H9 (cell line): ENCODE measurements around the gene CATSPERE. TPM values are rescaled to one million over a fixed set of nuclear protein-coding genes. Genes with fewer than 3 reads are reported as not detected.

Source experiments
- DNase-seq: peaks from one replicate; pipeline ENCODE4 v3.0.0-alpha.2; 2017
- H2AFZ ChIP-seq: one replicate; pipeline ENCODE4 v1.6.1; 2013; ENCODE audit warnings: mild to moderate bottlenecking, low read length, control low read depth, moderate library complexity
- H2AK5ac ChIP-seq: 2 replicates; pipeline ENCODE4 v1.6.1; 2013; ENCODE audit warnings: low read length, control low read depth, mixed read lengths; ENCODE audit not compliant: insufficient read length
- H2BK120ac ChIP-seq: one replicate; pipeline ENCODE4 v1.6.1; 2013; ENCODE audit warnings: low read depth, mild to moderate bottlenecking, low read length, control low read depth, inconsistent platforms; ENCODE audit not compliant: poor library complexity, severe bottlenecking
- H2BK12ac ChIP-seq: 2 replicates; pipeline ENCODE4 v1.6.1; 2013; ENCODE audit warnings: low read length, control low read depth, mixed read lengths, low read depth; ENCODE audit not compliant: insufficient read length
- H2BK15ac ChIP-seq: 2 replicates; pipeline ENCODE4 v1.6.1; 2013; ENCODE audit warnings: low read depth, low read length, control low read depth
- H2BK20ac ChIP-seq: one replicate; pipeline ENCODE4 v1.6.1; 2013; ENCODE audit warnings: low read depth, mild to moderate bottlenecking, low read length, control low read depth, inconsistent platforms; ENCODE audit not compliant: poor library complexity, severe bottlenecking
- H2BK5ac ChIP-seq: 2 replicates; pipeline ENCODE4 v1.6.1; 2013; ENCODE audit warnings: low read length, control low read depth, mixed read lengths; ENCODE audit not compliant: insufficient read length
- H3K14ac ChIP-seq: 2 replicates; pipeline ENCODE4 v1.6.1; 2013; ENCODE audit warnings: low read length, control low read depth; ENCODE audit not compliant: insufficient read depth
- H3K18ac ChIP-seq: 2 replicates; pipeline ENCODE4 v1.6.1; 2013; ENCODE audit warnings: low read depth, mild to moderate bottlenecking, mixed read lengths, low read length, control low read depth; ENCODE audit not compliant: insufficient read length
- H3K23ac ChIP-seq: 2 replicates; pipeline ENCODE4 v1.6.1; 2013; ENCODE audit warnings: low read length, control low read depth, mixed read lengths, low read depth; ENCODE audit not compliant: insufficient read length
- H3K23me2 ChIP-seq: 2 replicates; pipeline ENCODE4 v1.6.1; 2013; ENCODE audit warnings: low read depth, mild to moderate bottlenecking, mixed read lengths, low read length, control low read depth; ENCODE audit not compliant: insufficient read length, poor library complexity, severe bottlenecking
- H3K27ac ChIP-seq: 2 replicates; pipeline ENCODE4 v1.5.1; 2013; ENCODE audit warnings: low read length, control low read depth, mixed read lengths, low read depth; ENCODE audit not compliant: insufficient read length
- H3K27me3 ChIP-seq: 2 replicates; pipeline ENCODE4 v1.6.1; 2013; ENCODE audit warnings: low read length, control low read depth, inconsistent platforms; ENCODE audit not compliant: insufficient read depth
- H3K4ac ChIP-seq: 2 replicates; pipeline ENCODE4 v1.6.1; 2013; ENCODE audit warnings: low read depth, mild to moderate bottlenecking, control low read depth, inconsistent platforms, low read length, moderate library complexity
- H3K4me1 ChIP-seq: 2 replicates; pipeline ENCODE4 v1.6.1; 2013; ENCODE audit warnings: low read length, control low read depth, inconsistent platforms; ENCODE audit not compliant: insufficient read depth
- H3K4me2 ChIP-seq: 2 replicates; pipeline ENCODE4 v1.6.1; 2013; ENCODE audit warnings: low read length, control low read depth, mixed read lengths; ENCODE audit not compliant: insufficient read length, insufficient read depth
- H3K56ac ChIP-seq: 2 replicates; pipeline ENCODE4 v1.6.1; 2013; ENCODE audit warnings: low read depth, mild to moderate bottlenecking, mixed read lengths, low read length, control low read depth; ENCODE audit not compliant: insufficient read length
- H3K79me1 ChIP-seq: 2 replicates; pipeline ENCODE4 v1.6.1; 2013; ENCODE audit warnings: low read depth, mild to moderate bottlenecking, moderate library complexity, low read length, control low read depth, inconsistent platforms; ENCODE audit not compliant: insufficient read depth, poor library complexity, severe bottlenecking
- H3K79me2 ChIP-seq: 2 replicates; pipeline ENCODE4 v1.6.1; 2013; ENCODE audit warnings: low read length, control low read depth, inconsistent platforms; ENCODE audit not compliant: insufficient read depth
- H3K9ac ChIP-seq: 2 replicates; pipeline ENCODE4 v1.6.1; 2013; ENCODE audit warnings: low read length, control low read depth, mixed read lengths; ENCODE audit not compliant: insufficient read length; ENCODE audit errors: extremely low read depth
- H3K9me3 ChIP-seq: one replicate; pipeline ENCODE4 v1.6.1; 2013; ENCODE audit warnings: low read depth, low read length, inconsistent platforms; ENCODE audit not compliant: control insufficient read depth
- H3T11ph ChIP-seq: one replicate; pipeline ENCODE4 v1.6.1; 2013; ENCODE audit warnings: mild to moderate bottlenecking, low read length, control low read depth, inconsistent platforms
- H4K20me1 ChIP-seq: one replicate; pipeline ENCODE4 v1.6.1; 2013; ENCODE audit not compliant: control insufficient read depth, insufficient read length, insufficient read depth
- H4K5ac ChIP-seq: 2 replicates; pipeline ENCODE4 v1.6.1; 2013; ENCODE audit warnings: low read depth, mild to moderate bottlenecking, mixed read lengths, low read length, control low read depth; ENCODE audit not compliant: insufficient read length
- H4K8ac ChIP-seq: replicated peaks from 2 replicates; pipeline ENCODE4 v1.6.1; 2013; ENCODE audit warnings: low read length, control low read depth, mixed read lengths, low read depth; ENCODE audit not compliant: insufficient read length
- H4K91ac ChIP-seq: 2 replicates; pipeline ENCODE4 v1.6.1; 2013; ENCODE audit warnings: low read depth, mild to moderate bottlenecking, moderate library complexity, mixed read lengths, low read length, control low read depth; ENCODE audit not compliant: insufficient read length
- H3K27ac Mint-ChIP-seq, 3 experiments: 2 replicates in 2 of 3; 3 replicates in 1 of 3; pipeline ENCODE4 v1.8.0; 2020 to 2021; ENCODE audit warnings: mixed read lengths in 3 of 3, mild to moderate bottlenecking in 1 of 3, moderate library complexity in 1 of 3
- H3K27me3 Mint-ChIP-seq: 2 replicates; pipeline ENCODE4 v1.8.0; 2021; ENCODE audit warnings: low read depth, mild to moderate bottlenecking, moderate library complexity, mixed read lengths
- H3K36me3 Mint-ChIP-seq, 3 experiments: 2 replicates in 2 of 3; 3 replicates in 1 of 3; pipeline ENCODE4 v1.8.0; 2020 to 2021; ENCODE audit warnings: low read depth in 3 of 3, mixed read lengths in 3 of 3; ENCODE audit not compliant: insufficient read depth in 1 of 3
- H3K4me1 Mint-ChIP-seq, 2 experiments: 2 replicates each; pipeline ENCODE4 v1.8.0; 2020; ENCODE audit warnings: mixed read lengths in 2 of 2
- H3K4me3 Mint-ChIP-seq, 2 experiments: 2 replicates in 1 of 2; 3 replicates in 1 of 2; pipeline ENCODE4 v1.8.0; 2020 to 2021; ENCODE audit warnings: mild to moderate bottlenecking in 2 of 2, mixed read lengths in 2 of 2, moderate library complexity in 1 of 2
- H3K9me3 Mint-ChIP-seq, 2 experiments: 2 replicates in 1 of 2; 3 replicates in 1 of 2; pipeline ENCODE4 v1.8.0; 2020; ENCODE audit warnings: mild to moderate bottlenecking in 2 of 2, mixed read lengths in 2 of 2, moderate library complexity in 1 of 2
- total RNA-seq: library from RNA; stranded (reverse); gene quantifications from 2 replicates; pipeline ENCODE4 v1.2.1, GENCODE V29; 2021
- TF ChIP-seq, protein P1 (sequence below): fragments of 200-600 bp; sonication (generic); conservative IDR thresholded peaks from 3 replicates; pipeline ENCODE4 v1.8.0; 2021; ENCODE audit warnings: antibody characterized with exemption, mild to moderate bottlenecking

Gene CATSPERE
- total RNA-seq, 1 experiment from 2014 or later = 0.31 TPM

DNA sequence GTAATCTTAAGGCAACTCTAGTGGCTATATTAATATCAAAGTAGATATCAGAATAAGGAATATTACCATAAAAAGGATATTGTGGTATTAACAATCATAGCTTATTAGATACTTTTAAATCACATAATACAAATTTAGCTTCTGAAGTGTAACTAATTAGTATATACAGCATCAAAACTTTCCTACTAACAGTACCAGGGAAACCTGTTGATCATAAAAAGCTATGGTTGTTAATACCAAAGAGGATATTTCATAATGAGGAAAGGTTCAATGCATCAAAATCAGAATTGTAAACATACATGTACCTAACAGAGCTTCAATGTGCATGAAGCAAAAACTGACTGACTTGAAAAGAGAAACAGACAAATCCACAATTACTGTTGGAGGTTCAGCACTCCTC is 33.4 kb upstream of the CATSPERE start:
- Mint-ChIP-seq H3K27me3 (no peaks in the 10 kb centered on the region), H3K27ac (no peak overlapping the region), H3K4me1 (no peaks in the 10 kb centered on the region), H3K36me3 (peaks cover 11 to 31% (median 30%) of the 10 kb centered on the region in 3 experiments; a peak in 5 of 7 replicates), H3K4me3 (no peak overlapping the region), H3K9me3 (no peaks in the 10 kb centered on the region)
- Histone ChIP-seq H4K8ac (no peak overlapping the region), H3K27me3 (no peaks in the 10 kb centered on the region), H2BK120ac (no peak overlapping the region), H3T11ph (no peak overlapping the region), H3K79me1 (no peaks in the 10 kb centered on the region), H2BK20ac (no peak overlapping the region), H2BK5ac (no peak overlapping the region), H3K23me2 (no peaks in the 10 kb centered on the region), H3K9me3 (no peaks in the 10 kb centered on the region), H3K79me2 (no peaks in the 10 kb centered on the region; the same call in 1 of the 2 replicates), H3K4me1 (no peaks in the 10 kb centered on the region), H4K91ac (no peak overlapping the region), H4K5ac (no peak overlapping the region), H2AFZ (no peak overlapping the region), H2AK5ac (no peak overlapping the region), H3K4ac (no peak overlapping the region), H4K20me1 (no peaks in the 10 kb centered on the region), H3K56ac (no peak overlapping the region), H3K18ac (no peak overlapping the region), H3K14ac (no peak overlapping the region), H3K4me2 (no peak overlapping the region), H2BK12ac (no peak overlapping the region), H3K23ac (no peak overlapping the region), H2BK15ac (no peak overlapping the region), H3K9ac (no peak overlapping the region), H3K27ac (no peak overlapping the region)
- DNase-seq = no peak
- TF ChIP-seq, protein P1, sequence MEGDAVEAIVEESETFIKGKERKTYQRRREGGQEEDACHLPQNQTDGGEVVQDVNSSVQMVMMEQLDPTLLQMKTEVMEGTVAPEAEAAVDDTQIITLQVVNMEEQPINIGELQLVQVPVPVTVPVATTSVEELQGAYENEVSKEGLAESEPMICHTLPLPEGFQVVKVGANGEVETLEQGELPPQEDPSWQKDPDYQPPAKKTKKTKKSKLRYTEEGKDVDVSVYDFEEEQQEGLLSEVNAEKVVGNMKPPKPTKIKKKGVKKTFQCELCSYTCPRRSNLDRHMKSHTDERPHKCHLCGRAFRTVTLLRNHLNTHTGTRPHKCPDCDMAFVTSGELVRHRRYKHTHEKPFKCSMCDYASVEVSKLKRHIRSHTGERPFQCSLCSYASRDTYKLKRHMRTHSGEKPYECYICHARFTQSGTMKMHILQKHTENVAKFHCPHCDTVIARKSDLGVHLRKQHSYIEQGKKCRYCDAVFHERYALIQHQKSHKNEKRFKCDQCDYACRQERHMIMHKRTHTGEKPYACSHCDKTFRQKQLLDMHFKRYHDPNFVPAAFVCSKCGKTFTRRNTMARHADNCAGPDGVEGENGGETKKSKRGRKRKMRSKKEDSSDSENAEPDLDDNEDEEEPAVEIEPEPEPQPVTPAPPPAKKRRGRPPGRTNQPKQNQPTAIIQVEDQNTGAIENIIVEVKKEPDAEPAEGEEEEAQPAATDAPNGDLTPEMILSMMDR = no peak
